Activated T-cell treated with anti-CD3 and anti-CD28 coated beads, Interleukin-2, amount 50 U/mL, for 72 hours (primary cell): ENCODE data around the gene LTB4R. TPM values are rescaled to one million over a fixed set of nuclear protein-coding genes. Genes with fewer than 3 reads are reported as not detected.

ENCODE experiments used
- ATAC-seq, 2 donors: fragments of 150-1000 bp; cut with Tn5 transposase; replicated peaks in 1 of 2; 2 replicates each; pipeline ENCODE4 v1.10.0; 2021; ENCODE audit warnings: moderate library complexity in 2 of 2, mild to moderate bottlenecking in 1 of 2
- DNase-seq, 2 donors: peaks; one replicate each; pipeline ENCODE4 v3.0.0; 2021 to 2022; ENCODE audit warnings: mixed read lengths in 1 of 2
- H3K27ac Mint-ChIP-seq: one replicate; pipeline ENCODE4 v1.8.0; 2022; ENCODE audit warnings: mild to moderate bottlenecking, moderate library complexity, mixed read lengths
- H3K27me3 Mint-ChIP-seq: one replicate; pipeline ENCODE4 v1.8.0; 2022; ENCODE audit warnings: low read depth, mixed read lengths
- H3K36me3 Mint-ChIP-seq, 2 donors: one replicate each; pipeline ENCODE4 v1.8.0; 2022; ENCODE audit warnings: mixed read lengths in 2 of 2, mild to moderate bottlenecking in 1 of 2; ENCODE audit not compliant: insufficient read depth in 2 of 2
- H3K4me1 Mint-ChIP-seq: one replicate; pipeline ENCODE4 v1.8.0; 2022; ENCODE audit warnings: low read depth, mixed read lengths
- H3K4me3 Mint-ChIP-seq, 2 donors: one replicate each; pipeline ENCODE4 v1.8.0; 2022; ENCODE audit warnings: mild to moderate bottlenecking in 2 of 2, mixed read lengths in 2 of 2, moderate library complexity in 2 of 2
- H3K9me3 Mint-ChIP-seq, 2 donors: one replicate each; pipeline ENCODE4 v1.8.0; 2022; ENCODE audit warnings: mixed read lengths in 2 of 2
- total RNA-seq, 2 donors: library from RNA; stranded (reverse); gene quantifications; one replicate each; pipeline ENCODE4 v1.2.3, GENCODE V29; 2022

LTB4R gene
- total RNA-seq, 2 donors from 2014 or later, result 27.1 to 28.5 TPM

DNA sequence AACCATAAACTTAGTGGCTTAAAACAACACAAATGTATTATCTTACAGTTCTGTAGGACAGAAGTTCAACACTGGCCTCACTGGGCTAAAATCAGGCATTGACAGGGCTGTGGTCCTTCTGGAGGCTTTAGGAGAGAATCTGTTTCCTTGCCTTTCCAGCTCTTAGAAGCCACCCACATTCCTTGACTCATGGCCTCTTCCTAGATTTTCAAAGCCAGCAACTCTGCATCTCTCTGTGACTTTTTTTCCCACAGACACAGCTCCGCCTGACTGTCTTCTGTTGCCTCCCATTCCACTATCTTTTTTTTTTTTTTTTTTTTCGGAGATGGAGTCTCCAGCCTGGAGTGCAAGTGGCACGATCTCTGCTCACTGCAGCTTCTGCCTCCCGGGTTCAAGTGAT is 44.9 kb downstream of the LTB4R start:
- ATAC-seq, result no peak
- no peak overlapping the region for H3K4me3 Mint-ChIP-seq
- no peaks in the 10 kb centered on the region for H3K9me3 Mint-ChIP-seq
- peaks cover 25% of the 10 kb centered on the region for H3K27me3 Mint-ChIP-seq
- peaks cover 9% of the 10 kb centered on the region for H3K4me1 Mint-ChIP-seq
- H3K36me3 Mint-ChIP-seq, result no peaks in the 10 kb centered on the region
- no peak for DNase-seq
- H3K27ac Mint-ChIP-seq, result no peak overlapping the region

DNA sequence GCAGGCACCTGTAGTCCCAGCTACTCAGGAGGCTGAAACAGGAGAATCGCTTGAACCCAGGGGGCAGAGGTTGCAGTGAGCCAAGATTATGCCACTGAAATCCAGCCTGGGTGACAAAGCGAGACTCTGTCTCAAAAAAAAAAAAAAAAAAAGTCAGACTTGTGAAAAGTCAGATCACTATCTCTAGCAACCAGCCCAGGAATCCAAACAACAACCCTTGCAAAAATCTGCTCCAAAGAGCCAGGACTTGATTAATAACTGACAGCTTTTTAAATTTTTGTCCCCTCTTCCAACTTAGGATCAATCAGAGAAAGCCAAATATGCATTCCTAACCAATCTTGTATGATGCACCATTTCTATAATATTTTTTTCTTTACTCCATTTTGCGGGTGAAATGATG is 49.0 kb downstream of the LTB4R start:
- Mint-ChIP-seq H3K4me3 (no peak overlapping the region), H3K27ac (no peak overlapping the region), H3K27me3 (peaks cover 13% of the 10 kb centered on the region), H3K36me3 (no peaks in the 10 kb centered on the region), H3K4me1 (peaks cover 5% of the 10 kb centered on the region), H3K9me3 (no peaks in the 10 kb centered on the region)
- no peak for DNase-seq
- no peak for ATAC-seq

DNA sequence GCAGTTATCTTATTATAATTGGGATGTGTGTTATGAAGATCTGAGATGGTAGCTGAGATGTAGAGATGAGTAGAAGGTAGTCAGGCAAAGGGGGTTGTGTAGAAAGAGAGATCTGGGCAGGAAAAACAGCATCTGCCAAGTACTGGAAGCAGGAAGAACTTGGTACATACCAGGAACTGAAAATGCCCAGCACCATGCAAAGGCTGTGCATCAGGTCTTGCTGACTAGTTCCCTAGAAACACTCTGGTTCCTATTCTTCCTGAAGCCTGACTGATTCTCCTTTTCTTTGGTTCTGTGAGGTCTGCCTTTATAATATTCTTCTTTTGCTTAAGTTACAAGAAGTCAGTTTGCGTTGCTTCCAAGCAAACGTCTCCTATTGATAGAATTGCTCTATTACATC is 50.0 kb downstream of the LTB4R start:
- no peaks in the 10 kb centered on the region for H3K9me3 Mint-ChIP-seq
- DNase-seq, result no peak
- ATAC-seq, result no peak
- H3K4me1 Mint-ChIP-seq, result peaks cover 14% of the 10 kb centered on the region
- no peak overlapping the region for H3K27ac Mint-ChIP-seq
- H3K27me3 Mint-ChIP-seq, result peaks cover 23% of the 10 kb centered on the region
- H3K36me3 Mint-ChIP-seq, result no peaks in the 10 kb centered on the region
- no peak overlapping the region for H3K4me3 Mint-ChIP-seq

- peaks cover 30% of the 10 kb centered on the region for H3K27me3 Mint-ChIP-seq
- H3K27ac Mint-ChIP-seq, result no peak overlapping the region
- ATAC-seq (no peak), DNase-seq (no peak)
- no peak overlapping the region for H3K4me3 Mint-ChIP-seq
- peaks cover 1 to 3% of the 10 kb centered on the region in 2 donors for H3K36me3 Mint-ChIP-seq
- H3K4me1 Mint-ChIP-seq, result peaks cover 22% of the 10 kb centered on the region
- H3K9me3 Mint-ChIP-seq, result no peaks in the 10 kb centered on the region
Measured at GRCh38 chr14:24362241-24362960, 51.1 kb downstream of the LTB4R start.

DNA sequence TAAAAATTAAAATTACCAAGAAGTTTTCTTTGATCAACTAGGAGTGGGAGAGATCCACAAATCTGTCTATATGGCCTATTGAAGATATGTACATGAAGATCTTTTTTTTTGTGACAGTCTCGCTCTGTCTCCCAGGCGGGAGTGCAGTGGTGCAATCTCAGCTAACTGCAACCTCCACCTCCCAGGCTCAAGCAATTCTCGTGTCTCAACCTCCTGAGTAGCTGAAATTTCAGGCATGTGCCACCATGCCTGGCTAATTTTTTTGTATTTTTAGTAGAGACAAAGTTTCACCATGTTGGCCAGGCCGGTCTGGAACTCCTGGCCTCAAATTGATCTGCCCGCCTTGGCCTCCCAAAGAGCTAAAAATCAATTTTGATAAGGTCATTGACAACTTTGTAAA is 52.1 kb downstream of the LTB4R start:
- Mint-ChIP-seq H3K27ac (no peak overlapping the region), H3K27me3 (peaks cover 40% of the 10 kb centered on the region)

DNA sequence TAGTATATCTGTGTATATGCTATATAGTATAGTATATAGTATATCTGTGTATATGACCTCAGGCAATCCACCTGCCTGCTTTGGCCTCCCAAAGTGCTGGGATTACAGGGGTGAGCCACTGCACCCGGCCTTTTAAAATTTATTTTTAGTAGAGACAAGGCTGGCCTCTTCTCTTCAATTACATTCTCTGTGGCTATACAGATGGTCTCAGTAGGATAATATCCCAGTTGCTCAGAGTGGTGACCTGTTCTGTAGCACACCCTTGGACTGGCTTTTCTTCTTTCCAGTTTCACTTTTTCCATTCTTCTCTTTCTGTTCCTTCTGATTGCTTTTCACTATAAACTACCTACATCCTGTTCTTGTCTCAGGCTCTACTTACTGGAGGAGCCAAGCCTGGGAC is 53.5 kb downstream of the LTB4R start:
- Mint-ChIP-seq H3K4me3 (no peak overlapping the region), H3K27me3 (peaks cover 49% of the 10 kb centered on the region), H3K27ac (no peak overlapping the region), H3K9me3 (no peaks in the 10 kb centered on the region), H3K4me1 (peaks cover 32% of the 10 kb centered on the region), H3K36me3 (peaks cover 2 to 5% of the 10 kb centered on the region in 2 donors)
- DNase-seq, result no peak
- ATAC-seq, result no peak

More for the DNA sequence above, 52.1 kb downstream of the LTB4R start:
- no peak overlapping the region for H3K4me3 Mint-ChIP-seq
- peaks cover 27% of the 10 kb centered on the region for H3K4me1 Mint-ChIP-seq
- DNase-seq (no peak), ATAC-seq (no peak)
- H3K36me3 Mint-ChIP-seq, result peaks cover 2 to 3% of the 10 kb centered on the region in 2 donors
- H3K9me3 Mint-ChIP-seq, result no peaks in the 10 kb centered on the region

GRCh38 chr14:24365600-24366412 is 54.5 kb downstream of the LTB4R start:
- Mint-ChIP-seq H3K9me3 (no peaks in the 10 kb centered on the region), H3K27me3 (peaks cover 49% of the 10 kb centered on the region), H3K4me1 (peaks cover 32% of the 10 kb centered on the region), H3K27ac (peak overlapping the region; percentile 62), H3K36me3 (peaks cover 2 to 5% of the 10 kb centered on the region in 2 donors), H3K4me3 (peak overlapping the region; percentile 70 to 87)
- DNase-seq, result peak; percentile 75 to 82
- ATAC-seq, result peak; percentile 75 to 79

DNA sequence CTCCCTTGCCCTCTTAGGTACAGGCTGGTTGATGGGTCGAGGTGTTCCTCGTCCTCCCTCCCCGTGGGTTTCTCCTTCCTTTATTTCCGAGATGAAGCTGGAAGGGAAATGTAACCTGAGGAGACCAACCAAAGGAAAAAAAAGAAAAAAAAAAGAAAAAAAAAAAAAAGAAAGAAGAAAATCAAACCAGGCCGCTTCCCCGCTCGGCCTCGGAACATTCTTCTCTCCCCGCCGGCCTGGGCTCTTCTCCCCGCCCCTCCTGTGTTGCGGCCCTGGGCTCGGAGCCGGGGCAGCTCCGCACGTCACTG is 55.1 kb downstream of the LTB4R start:
- no peak for ATAC-seq
- no peak overlapping the region for H3K27ac Mint-ChIP-seq
- no peaks in the 10 kb centered on the region for H3K9me3 Mint-ChIP-seq

GRCh38 chr14:24366721-24367513 is 55.6 kb downstream of the LTB4R start:
- peak; percentile 30 to 50 for DNase-seq
- no peaks in the 10 kb centered on the region for H3K9me3 Mint-ChIP-seq
- H3K4me1 Mint-ChIP-seq, result peaks cover 32% of the 10 kb centered on the region
- H3K27ac Mint-ChIP-seq, result no peak overlapping the region
- peaks cover 46% of the 10 kb centered on the region for H3K27me3 Mint-ChIP-seq
- H3K36me3 Mint-ChIP-seq, result peaks cover 2 to 5% of the 10 kb centered on the region in 2 donors
- ATAC-seq, result peak; percentile 29 to 48
- H3K4me3 Mint-ChIP-seq, result peak overlapping the region; percentile 81 to 87

More for the DNA sequence above, 55.1 kb downstream of the LTB4R start:
- Mint-ChIP-seq H3K4me3 (peak overlapping the region; percentile 70 to 87), H3K27me3 (peaks cover 49% of the 10 kb centered on the region), H3K36me3 (peaks cover 2 to 5% of the 10 kb centered on the region in 2 donors), H3K4me1 (peaks cover 32% of the 10 kb centered on the region)
- DNase-seq, result no peak

Other genes with a start within 250 kb of the LTB4R start
- gene CPNE6, start 239.9 kb upstream of the LTB4R start, total RNA-seq, result under 1 TPM; 0.12 to 0.14 TPM
- gene PCK2, start 217.2 kb upstream of the LTB4R start, total RNA-seq, result 100 to 1,000 TPM; 161 to 180 TPM
- gene DCAF11, start 196.7 kb upstream of the LTB4R start, total RNA-seq, result 100 to 1,000 TPM; 109 to 124 TPM
- gene NRL, start 196.6 kb upstream of the LTB4R start, total RNA-seq, result 1 to 10 TPM; 5.2 TPM
- gene FITM1, start 180.8 kb upstream of the LTB4R start, total RNA-seq, result 1 to 10 TPM in 1 of 2 donors, under 1 TPM in 1; 0.46 to 2.2 TPM
- 100 to 1,000 TPM; 342 to 378 TPM for gene PSME1, start 175.3 kb upstream of the LTB4R start, total RNA-seq
- 10 to 100 TPM; 38.0 to 56.5 TPM for gene EMC9, start 169.9 kb upstream of the LTB4R start, total RNA-seq
- gene PSME2, start 164.9 kb upstream of the LTB4R start, total RNA-seq, result 100 to 1,000 TPM; 369 to 376 TPM
- 10 to 100 TPM; 88.7 to 90.6 TPM for gene RNF31, start 164.0 kb upstream of the LTB4R start, total RNA-seq
- 100 to 1,000 TPM; 245 to 263 TPM for gene IRF9, start 150.2 kb upstream of the LTB4R start, total RNA-seq
- 10 to 100 TPM; 48.0 to 57.9 TPM for gene REC8, start 139.4 kb upstream of the LTB4R start, total RNA-seq
- 10 to 100 TPM; 30.9 to 38.0 TPM for gene IPO4, start 122.7 kb upstream of the LTB4R start, total RNA-seq
- 10 to 100 TPM; 27.4 to 32.5 TPM for gene TM9SF1, start 116.1 kb upstream of the LTB4R start, total RNA-seq
- under 1 TPM in 1 of 2 donors, not detected in 1; 0.88 TPM for gene TSSK4, start 105.8 kb upstream of the LTB4R start, total RNA-seq
- 100 to 1,000 TPM; 105 to 119 TPM for gene CHMP4A, start 98.0 kb upstream of the LTB4R start, total RNA-seq
- gene MDP1, start 95.4 kb upstream of the LTB4R start, total RNA-seq, result 10 to 100 TPM; 16.8 to 20.2 TPM
- gene NEDD8, start 79.1 kb upstream of the LTB4R start, total RNA-seq, result 100 to 1,000 TPM; 127 to 148 TPM
- 10 to 100 TPM; 67.5 to 75.5 TPM for gene GMPR2, start 78.6 kb upstream of the LTB4R start, total RNA-seq
- gene TINF2, start 68.9 kb upstream of the LTB4R start, total RNA-seq, result 100 to 1,000 TPM in 1 of 2 donors, 10 to 100 TPM in 1; 87.7 to 103 TPM
- 10 to 100 TPM in 1 of 2 donors, 1 to 10 TPM in 1; 9.3 to 14.0 TPM for gene TGM1, start 48.3 kb upstream of the LTB4R start, total RNA-seq
- gene RABGGTA, start 39.9 kb upstream of the LTB4R start, total RNA-seq, result 10 to 100 TPM; 53.8 to 56.2 TPM
- 10 to 100 TPM; 28.5 to 29.0 TPM for gene DHRS1, start 11.7 kb upstream of the LTB4R start, total RNA-seq
- 10 to 100 TPM; 31.7 to 34.0 TPM for gene NOP9, start 11.7 kb upstream of the LTB4R start, total RNA-seq
- gene CIDEB, start 3.5 kb upstream of the LTB4R start, total RNA-seq, result 10 to 100 TPM; 11.6 to 12.9 TPM
- 10 to 100 TPM; 21.5 to 23.4 TPM for gene LTB4R2, start 1.4 kb upstream of the LTB4R start, total RNA-seq
- 1 to 10 TPM; 4.6 to 6.9 TPM for gene ADCY4, start 23.6 kb downstream of the LTB4R start, total RNA-seq
- gene RIPK3, start 28.5 kb downstream of the LTB4R start, total RNA-seq, result 10 to 100 TPM; 11.0 to 18.6 TPM
- 10 to 100 TPM in 1 of 2 donors, 1 to 10 TPM in 1; 2.6 to 11.3 TPM for gene NFATC4, start 56.7 kb downstream of the LTB4R start, total RNA-seq
- gene NYNRIN, start 87.5 kb downstream of the LTB4R start, total RNA-seq, result under 1 TPM; 0.09 to 0.14 TPM
- 10 to 100 TPM; 15.7 to 30.7 TPM for gene CBLN3, start 118.2 kb downstream of the LTB4R start, total RNA-seq
- 100 to 1,000 TPM; 114 to 126 TPM for gene KHNYN, start 118.5 kb downstream of the LTB4R start, total RNA-seq
- gene SDR39U1, start 131.3 kb downstream of the LTB4R start, total RNA-seq, result 10 to 100 TPM; 38.5 to 44.8 TPM
- not detected for gene CMA1, start 196.8 kb downstream of the LTB4R start, total RNA-seq